Right forelimb (tissue), 1 donor: ENCODE results near the gene PLXNA4.
"Not testable (repeated sequence)": the region's sequence is repeated elsewhere in the genome, so short reads cannot be mapped to it uniquely, and the experiment has no call there.

Source experiments
- DNase-seq: peaks from one replicate; pipeline ENCODE4 v3.0.0-alpha.2; 2018

Gene PLXNA4

GRCh38 chr7:132189881-132190280, 386.4 kb downstream of the PLXNA4 start:
- no peak for DNase-seq

GRCh38 chr7:132187869-132188789, 388.1 kb downstream of the PLXNA4 start:
- no peak for DNase-seq

- no peak for DNase-seq
Measured at GRCh38 chr7:132187391-132187790, 388.9 kb downstream of the PLXNA4 start.

DNA sequence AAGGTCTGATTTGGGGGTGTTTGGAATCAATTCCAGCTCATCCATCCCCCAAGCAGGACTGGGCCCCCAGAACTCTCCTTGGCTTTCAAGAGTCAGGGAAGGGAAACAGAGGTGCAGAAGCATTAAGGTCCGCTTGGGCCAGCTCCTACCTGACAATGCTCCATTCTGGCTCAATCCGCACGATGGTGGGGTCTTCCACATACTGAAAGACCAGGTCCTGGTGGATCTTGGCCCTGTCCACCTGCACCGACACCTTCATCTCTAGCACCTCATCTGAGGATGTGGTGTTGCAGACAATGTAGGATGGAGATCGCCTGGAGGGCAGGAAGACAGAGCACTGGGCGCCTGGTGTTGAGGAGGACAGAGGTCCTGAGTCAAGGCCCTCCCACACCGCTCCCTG, 391.1 kb downstream of the PLXNA4 start:
- DNase-seq: no peak

DNA sequence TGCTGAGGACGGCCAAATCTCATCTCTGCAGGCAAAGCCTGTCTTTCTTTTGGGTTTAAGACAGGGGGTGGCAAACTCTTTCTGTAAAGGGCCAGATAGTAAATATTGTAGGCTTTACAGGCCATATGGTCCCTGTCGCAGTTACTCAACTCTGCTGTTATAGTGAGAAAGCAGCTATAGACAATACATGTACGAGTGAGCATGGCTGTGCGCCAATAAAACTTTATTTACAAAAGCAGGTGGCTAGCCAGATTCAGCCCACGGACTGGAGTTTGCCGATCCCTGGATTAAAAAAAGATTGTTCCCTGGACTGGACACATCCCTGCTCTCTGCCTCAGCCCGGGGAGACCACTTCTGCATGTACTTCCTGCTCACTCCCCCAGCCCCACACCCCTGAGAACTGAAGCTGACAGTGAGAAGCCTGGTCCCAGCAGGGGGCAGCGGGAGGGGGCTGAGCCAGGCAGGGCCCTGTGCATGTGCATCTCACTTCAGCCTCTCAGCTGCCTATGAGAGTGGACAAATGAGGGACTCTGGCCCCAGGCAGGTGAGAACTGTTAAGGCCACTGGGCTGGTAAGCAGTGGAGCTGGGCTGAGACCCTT, 392.4 kb downstream of the PLXNA4 start:
- no peak for DNase-seq

- no peak for DNase-seq
Measured at GRCh38 chr7:132182992-132183391, 393.3 kb downstream of the PLXNA4 start.

- DNase-seq: no peak
Measured at GRCh38 chr7:132181946-132182685, 394.2 kb downstream of the PLXNA4 start.

DNA sequence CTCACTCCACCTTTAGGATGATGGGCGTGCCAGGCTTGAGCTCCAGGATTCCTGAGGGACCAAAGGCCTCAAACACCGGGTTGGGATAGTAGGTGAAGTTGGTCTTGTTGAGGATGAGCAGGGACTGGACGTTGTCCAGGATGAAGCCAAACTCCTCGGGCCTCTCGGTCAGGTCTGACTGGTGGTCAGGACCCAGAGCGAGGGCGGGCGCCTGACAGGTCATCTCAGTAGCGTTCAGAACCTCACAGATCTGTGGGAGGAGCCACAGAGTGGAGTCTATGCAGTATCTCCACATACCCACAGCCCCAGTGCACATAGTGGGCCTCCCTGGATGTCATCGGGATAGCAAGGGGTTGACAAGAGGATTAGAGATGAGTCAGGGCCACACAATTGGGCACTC, 394.9 kb downstream of the PLXNA4 start:
- DNase-seq: no peak

DNA sequence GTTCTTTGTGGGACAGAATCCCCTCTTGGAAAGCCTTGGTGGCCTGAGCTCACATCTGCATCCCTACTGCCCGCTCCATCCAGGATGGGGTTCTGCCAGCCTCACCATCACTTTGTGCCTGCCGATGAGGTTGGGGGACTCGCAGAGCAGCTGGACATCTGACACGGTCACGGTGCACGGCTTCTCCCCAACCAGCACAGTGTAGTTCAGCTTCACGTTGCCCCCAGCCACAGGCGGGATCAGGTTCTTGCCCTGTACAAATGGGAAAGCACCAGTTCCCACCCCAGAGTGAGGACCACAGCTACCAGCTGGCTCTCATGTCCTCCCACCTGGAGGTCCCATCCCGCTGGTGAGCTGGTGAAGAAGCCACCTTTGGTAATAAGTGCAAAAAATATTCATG, 395.8 kb downstream of the PLXNA4 start:
- DNase-seq: no peak

- no peak for DNase-seq
Measured at GRCh38 chr7:132179681-132180080, 396.6 kb downstream of the PLXNA4 start.

- no peak for DNase-seq
Measured at GRCh38 chr7:132179080-132179430, 397.2 kb downstream of the PLXNA4 start.

DNA sequence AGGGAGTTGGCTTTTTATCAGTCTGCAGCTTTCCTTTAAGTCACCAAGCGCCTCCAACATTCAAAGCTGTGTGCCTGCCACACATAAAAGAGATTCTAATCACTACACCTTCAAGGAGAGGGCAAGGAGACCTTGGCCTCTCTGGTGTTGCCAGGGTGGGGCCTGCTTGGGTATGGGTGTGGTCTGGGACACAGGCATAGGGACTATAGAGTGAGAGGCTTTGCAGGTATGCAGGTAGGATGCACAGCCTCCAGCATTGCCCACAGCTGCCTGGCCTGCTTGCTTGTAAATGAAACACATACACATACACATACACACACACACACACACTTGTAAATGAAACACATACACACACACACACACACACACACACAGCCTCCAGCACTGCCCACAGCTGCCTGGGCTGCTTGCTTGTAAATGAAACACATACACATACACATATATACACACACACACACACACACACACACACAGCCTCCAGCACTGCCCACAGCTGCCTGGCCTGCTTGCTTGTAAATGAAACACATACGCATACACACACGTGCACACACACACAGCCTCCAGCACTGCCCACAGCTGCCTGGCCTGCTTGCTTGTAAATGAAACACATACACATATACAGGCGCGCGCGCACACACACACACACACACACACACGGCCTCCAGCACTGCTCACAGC, 397.7 kb downstream of the PLXNA4 start:
- not testable (repeated sequence) for DNase-seq

- DNase-seq: no peak
Measured at GRCh38 chr7:132177708-132178401, 398.4 kb downstream of the PLXNA4 start.

DNA sequence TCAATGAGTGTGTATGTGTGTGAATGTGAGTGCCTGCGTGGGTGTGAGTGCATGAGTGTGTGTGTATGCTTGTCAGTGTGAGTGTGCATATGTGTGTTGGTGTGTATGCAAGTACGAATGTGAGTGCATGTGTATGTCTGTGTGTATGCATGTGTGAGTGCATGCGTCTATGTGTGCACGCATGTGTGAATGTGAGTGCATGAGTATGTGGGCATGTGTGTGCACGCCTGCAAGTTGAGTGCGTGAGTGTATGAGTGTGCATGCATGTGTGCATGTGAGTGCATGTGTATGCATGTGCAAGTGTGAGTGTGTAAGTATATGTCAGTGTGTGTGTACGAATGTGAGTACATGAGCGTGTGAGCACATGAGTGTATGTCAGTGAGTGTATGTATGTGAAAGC, 399.6 kb downstream of the PLXNA4 start:
- no peak for DNase-seq

DNA sequence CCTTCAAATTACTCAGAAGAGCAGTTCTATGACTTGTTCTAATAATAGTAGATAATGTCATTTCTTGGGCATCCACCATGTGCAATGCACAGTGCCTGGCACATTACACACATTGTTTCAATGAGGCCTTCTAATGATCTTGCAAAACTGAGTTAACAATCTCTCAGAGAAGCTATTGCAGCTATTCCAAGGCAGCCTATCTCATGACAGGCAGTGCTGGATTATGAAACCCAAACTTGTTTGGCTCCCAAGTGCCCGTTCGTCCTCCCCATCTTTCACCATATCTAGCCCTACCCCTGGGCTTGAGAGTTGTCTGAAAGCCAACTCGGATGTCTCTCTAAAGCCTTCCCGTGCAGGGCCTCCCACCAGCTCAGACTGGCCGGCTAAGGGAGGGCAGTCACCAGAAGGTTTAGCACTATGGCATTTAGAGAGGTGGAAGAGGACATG, 405.1 kb downstream of the PLXNA4 start:
- DNase-seq: no peak

- no peak for DNase-seq
Measured at GRCh38 chr7:132169730-132170129, 406.5 kb downstream of the PLXNA4 start.

- no peak for DNase-seq
Measured at GRCh38 chr7:132168239-132168638, 408.0 kb downstream of the PLXNA4 start.

DNA sequence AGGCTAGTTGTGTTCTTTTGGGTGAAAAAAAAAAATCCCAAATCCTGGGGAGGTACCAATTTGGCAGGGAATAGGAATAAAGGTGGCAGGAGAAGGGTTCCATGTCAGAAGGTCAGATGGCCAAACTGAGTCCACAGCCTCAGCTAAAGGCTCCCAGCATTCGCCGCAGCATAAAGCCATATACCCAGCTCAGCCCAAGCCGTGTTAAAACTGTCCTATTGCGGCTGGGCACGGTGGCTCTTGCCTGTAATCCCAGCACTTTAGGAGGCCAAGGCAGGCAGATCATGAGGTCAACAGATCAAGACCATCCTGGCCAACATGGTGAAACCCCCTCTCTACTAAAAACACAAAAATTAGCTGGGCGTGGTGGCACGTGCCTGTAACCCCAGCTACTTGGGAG, 410.6 kb downstream of the PLXNA4 start:
- DNase-seq: not testable (repeated sequence)

GRCh38 chr7:132164558-132165125, 411.6 kb downstream of the PLXNA4 start:
- DNase-seq: no peak

GRCh38 chr7:132162556-132163144, 413.6 kb downstream of the PLXNA4 start:
- no peak for DNase-seq

DNA sequence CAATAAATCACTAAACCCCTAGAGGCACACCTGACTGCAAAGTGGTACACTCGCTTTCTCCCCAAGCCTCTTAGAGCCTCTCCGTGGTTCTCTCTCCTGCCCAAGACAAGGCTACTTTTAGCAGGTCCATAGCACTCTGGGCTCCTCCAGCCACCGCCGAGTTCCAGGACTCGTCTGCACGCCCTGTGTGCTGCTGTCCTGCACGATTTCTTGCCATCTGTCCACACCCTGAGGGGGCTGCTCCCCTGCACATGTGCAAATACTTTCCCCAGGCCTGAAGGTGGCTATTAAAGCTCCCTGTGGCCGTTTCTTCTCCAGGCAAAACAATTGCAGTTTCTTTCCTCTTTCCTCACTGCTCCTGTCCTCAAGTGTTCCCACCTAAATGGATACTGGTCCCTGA, 414.3 kb downstream of the PLXNA4 start:
- DNase-seq: no peak

- DNase-seq: no peak
Measured at GRCh38 chr7:132161533-132161915, 414.7 kb downstream of the PLXNA4 start.
